Lung (tissue), 13 donors: ENCODE data around the gene PPP1R14B. TPM values are rescaled to one million over a fixed set of nuclear protein-coding genes. Genes with fewer than 3 reads are reported as not detected.

Source experiments
- ATAC-seq: fragments of 200-7000 bp; cut with Tn5 transposase; one replicate; pipeline ENCODE4 v1.9.1; 2020; ENCODE audit warnings: moderate number of reproducible peaks; ENCODE audit not compliant: insufficient read depth, low FRiP score
- DNase-seq, 3 donors: peaks; one replicate each; pipeline ENCODE4 v3.0.0-alpha.2; 2013 to 2017
- H3K27ac ChIP-seq, 2 donors: one replicate each; pipeline ENCODE4 v1.5.1; 2013; ENCODE audit warnings: mild to moderate bottlenecking in 2 of 2, moderate library complexity in 2 of 2, control low read depth in 1 of 2, inconsistent platforms in 1 of 2, low read depth in 1 of 2, low read length in 1 of 2
- H3K27me3 ChIP-seq, 3 donors: one replicate each; pipeline ENCODE4 v1.5.1; 2013; ENCODE audit warnings: low read length in 2 of 3; ENCODE audit not compliant: control insufficient read depth in 3 of 3, insufficient read depth in 3 of 3
- H3K36me3 ChIP-seq, 4 donors: one replicate each; pipeline ENCODE4 v1.5.1; 2013; ENCODE audit warnings: low read length in 4 of 4, mild to moderate bottlenecking in 1 of 4, moderate library complexity in 1 of 4; ENCODE audit not compliant: control insufficient read depth in 4 of 4, insufficient read depth in 4 of 4
- H3K4me1 ChIP-seq, 5 donors: one replicate each; pipeline ENCODE4 v1.5.1; 2013; ENCODE audit warnings: low read length in 5 of 5, mild to moderate bottlenecking in 2 of 5, moderate library complexity in 1 of 5; ENCODE audit not compliant: control insufficient read depth in 5 of 5, insufficient read depth in 5 of 5
- H3K4me3 ChIP-seq: one replicate; pipeline ENCODE4 v1.5.1; 2013; ENCODE audit warnings: mild to moderate bottlenecking, control low read depth, moderate library complexity
- H3K9ac ChIP-seq, 2 donors: one replicate each; pipeline ENCODE4 v1.5.1; 2013; ENCODE audit warnings: low read length in 2 of 2, control low read depth in 1 of 2; ENCODE audit not compliant: insufficient read depth in 1 of 2
- H3K9me3 ChIP-seq, 4 donors: one replicate each; pipeline ENCODE4 v1.5.1; 2013; ENCODE audit warnings: low read length in 3 of 4, mild to moderate bottlenecking in 1 of 4, moderate library complexity in 1 of 4; ENCODE audit not compliant: control insufficient read depth in 4 of 4, insufficient read depth in 3 of 4
- WGBS, 2 donors: extraction: QIAGEN DNeasy Blood & Tissue Kit; methylation state at CpG; one replicate each; pipeline ENCODE4 v1.1.7; 2013; 5-methylcytosine and 5-hydroxymethylcytosine counted together
- polyA plus RNA-seq, 2 donors: library from polyadenylated mRNA; stranded (reverse); fragments of 200-250 nt; gene quantifications; one replicate each; pipeline ENCODE4 v1.2.1, GENCODE V29; 2013
- small RNA-seq: library from RNA; depleted of rRNA; stranded (forward); fragments of <200 nt; gene quantifications from one replicate; pipeline ENCODE3, GENCODE V24; 2014; ENCODE audit warnings: low replicate concordance
- total RNA-seq, 2 donors: library from RNA; depleted of rRNA in 1 of 2; stranded (reverse); fragments of >200 nt in 1 of 2; gene quantifications; one replicate each; pipeline ENCODE4 v1.2.1, GENCODE V29; 2014 to 2021
- TF ChIP-seq, protein P1 (sequence below): IDR thresholded peaks from 2 replicates; pipeline ENCODE4 v1.5.1; 2012; ENCODE audit warnings: mild to moderate bottlenecking; ENCODE audit errors: control extremely low read depth, extremely low read depth
- donor health status: control.
- donor health status: control.
- donor health status: Bipolar disorder and iron deficiency.
- donor health status: healthy.
- donor health status: DM: yes; HTN: yes; CAD: no.

The PPP1R14B gene
- total and polyA plus RNA-seq, 4 donors = 28.2 to 241 (median 152) TPM

DNA sequence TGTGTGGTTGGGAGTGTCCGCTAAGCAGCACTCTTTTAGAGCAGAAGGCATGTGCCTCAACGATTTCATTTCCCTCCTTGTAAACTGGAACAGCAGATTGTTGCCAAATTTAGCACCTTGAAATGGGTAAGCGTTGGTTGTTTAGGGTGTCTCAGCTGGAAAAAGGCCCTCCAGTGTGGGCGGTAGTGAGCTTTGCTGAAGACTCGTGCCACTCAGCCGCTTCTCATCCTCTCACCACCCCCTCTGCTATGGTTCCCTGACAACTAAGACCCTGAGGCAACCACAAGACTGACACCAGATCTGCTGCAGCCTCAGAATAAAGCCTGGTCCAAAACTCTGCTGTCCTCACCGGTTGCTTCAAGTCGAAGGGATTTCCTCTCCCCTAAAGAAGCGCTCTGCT lies 50.1 kb downstream of the PPP1R14B start:
- no peak overlapping the region for H3K9ac ChIP-seq
- no peaks in the 10 kb centered on the region for H3K9me3 ChIP-seq
- WGBS, 2 donors = 80 to 89% methylated on average over 9 of the region's 9 CpGs
- H3K36me3 ChIP-seq = peaks cover 47 to 59% (median 57%) of the 10 kb centered on the region in 4 donors
- ATAC-seq (no peak), DNase-seq (no peak)
- H3K27me3 ChIP-seq = no peaks in the 10 kb centered on the region
- TF ChIP-seq, protein P1, sequence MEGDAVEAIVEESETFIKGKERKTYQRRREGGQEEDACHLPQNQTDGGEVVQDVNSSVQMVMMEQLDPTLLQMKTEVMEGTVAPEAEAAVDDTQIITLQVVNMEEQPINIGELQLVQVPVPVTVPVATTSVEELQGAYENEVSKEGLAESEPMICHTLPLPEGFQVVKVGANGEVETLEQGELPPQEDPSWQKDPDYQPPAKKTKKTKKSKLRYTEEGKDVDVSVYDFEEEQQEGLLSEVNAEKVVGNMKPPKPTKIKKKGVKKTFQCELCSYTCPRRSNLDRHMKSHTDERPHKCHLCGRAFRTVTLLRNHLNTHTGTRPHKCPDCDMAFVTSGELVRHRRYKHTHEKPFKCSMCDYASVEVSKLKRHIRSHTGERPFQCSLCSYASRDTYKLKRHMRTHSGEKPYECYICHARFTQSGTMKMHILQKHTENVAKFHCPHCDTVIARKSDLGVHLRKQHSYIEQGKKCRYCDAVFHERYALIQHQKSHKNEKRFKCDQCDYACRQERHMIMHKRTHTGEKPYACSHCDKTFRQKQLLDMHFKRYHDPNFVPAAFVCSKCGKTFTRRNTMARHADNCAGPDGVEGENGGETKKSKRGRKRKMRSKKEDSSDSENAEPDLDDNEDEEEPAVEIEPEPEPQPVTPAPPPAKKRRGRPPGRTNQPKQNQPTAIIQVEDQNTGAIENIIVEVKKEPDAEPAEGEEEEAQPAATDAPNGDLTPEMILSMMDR = no peak
- no peaks in the 10 kb centered on the region for H3K4me1 ChIP-seq
- H3K27ac ChIP-seq = no peak overlapping the region
- no peak overlapping the region for H3K4me3 ChIP-seq

Small RNAs within 50 kb of the gene (small RNA-seq; reads per million reads assigned to genes)
- gene RF00019 = not detected

Other genes with a start within 250 kb of the PPP1R14B start
- gene FLRT1, start 211.0 kb downstream of the PPP1R14B start, total RNA-seq = under 1 TPM; 0.18 to 0.34 TPM
- under 1 TPM; 0.02 to 0.06 TPM for gene FLRT1, start 211.0 kb downstream of the PPP1R14B start, polyA plus RNA-seq
- 10 to 100 TPM; 13.6 to 24.5 TPM for gene MACROD1, start 80.8 kb downstream of the PPP1R14B start, total RNA-seq
- gene MACROD1, start 80.8 kb downstream of the PPP1R14B start, polyA plus RNA-seq = 10 to 100 TPM in 1 of 2 donors, 1 to 10 TPM in 1; 9.9 to 70.0 TPM
- gene STIP1, start 60.8 kb downstream of the PPP1R14B start, total RNA-seq = 100 to 1,000 TPM; 107 to 122 TPM
- gene STIP1, start 60.8 kb downstream of the PPP1R14B start, polyA plus RNA-seq = 10 to 100 TPM; 75.9 to 82.1 TPM
- gene FERMT3, start 40.2 kb downstream of the PPP1R14B start, total RNA-seq = 100 to 1,000 TPM in 1 of 2 donors, 10 to 100 TPM in 1; 17.4 to 102 TPM
- gene FERMT3, start 40.2 kb downstream of the PPP1R14B start, polyA plus RNA-seq = 100 to 1,000 TPM in 1 of 2 donors, 10 to 100 TPM in 1; 67.3 to 182 TPM
- 10 to 100 TPM; 18.3 to 34.0 TPM for gene TRPT1, start 20.8 kb downstream of the PPP1R14B start, total RNA-seq
- 10 to 100 TPM; 34.6 to 62.5 TPM for gene TRPT1, start 20.8 kb downstream of the PPP1R14B start, polyA plus RNA-seq
- 10 to 100 TPM; 23.7 to 90.2 TPM for gene NUDT22, start 20.7 kb downstream of the PPP1R14B start, total RNA-seq
- 10 to 100 TPM; 62.0 to 67.8 TPM for gene NUDT22, start 20.7 kb downstream of the PPP1R14B start, polyA plus RNA-seq
- gene DNAJC4, start 16.4 kb downstream of the PPP1R14B start, total RNA-seq = 10 to 100 TPM; 22.7 to 34.1 TPM
- gene DNAJC4, start 16.4 kb downstream of the PPP1R14B start, polyA plus RNA-seq = 10 to 100 TPM; 34.6 to 58.4 TPM
- gene VEGFB, start 12.4 kb downstream of the PPP1R14B start, total RNA-seq = 100 to 1,000 TPM in 1 of 2 donors, 10 to 100 TPM in 1; 37.8 to 124 TPM
- 100 to 1,000 TPM in 1 of 2 donors, 10 to 100 TPM in 1; 43.7 to 115 TPM for gene VEGFB, start 12.4 kb downstream of the PPP1R14B start, polyA plus RNA-seq
- gene FKBP2, start 5.8 kb downstream of the PPP1R14B start, total RNA-seq = 10 to 100 TPM; 65.2 to 93.0 TPM
- gene FKBP2, start 5.8 kb downstream of the PPP1R14B start, polyA plus RNA-seq = 100 to 1,000 TPM; 207 to 397 TPM
- gene PLCB3, start 4.6 kb upstream of the PPP1R14B start, total RNA-seq = 10 to 100 TPM; 18.2 to 32.0 TPM
- gene PLCB3, start 4.6 kb upstream of the PPP1R14B start, polyA plus RNA-seq = 10 to 100 TPM; 15.0 to 17.1 TPM
- 10 to 100 TPM; 69.5 to 74.1 TPM for gene BAD, start 37.7 kb upstream of the PPP1R14B start, total RNA-seq
- 100 to 1,000 TPM in 1 of 2 donors, 10 to 100 TPM in 1; 77.0 to 127 TPM for gene BAD, start 37.7 kb upstream of the PPP1R14B start, polyA plus RNA-seq
- gene GPR137, start 38.9 kb upstream of the PPP1R14B start, total RNA-seq = 10 to 100 TPM; 14.5 to 59.1 TPM
- 10 to 100 TPM; 22.8 to 32.2 TPM for gene GPR137, start 38.9 kb upstream of the PPP1R14B start, polyA plus RNA-seq
- not detected for gene KCNK4, start 44.4 kb upstream of the PPP1R14B start, total RNA-seq
- gene KCNK4, start 44.4 kb upstream of the PPP1R14B start, polyA plus RNA-seq = under 1 TPM in 1 of 2 donors, not detected in 1; 0.09 TPM
- gene CATSPERZ, start 53.4 kb upstream of the PPP1R14B start, total RNA-seq = under 1 TPM in 1 of 2 donors, not detected in 1; 0.67 TPM
- gene CATSPERZ, start 53.4 kb upstream of the PPP1R14B start, polyA plus RNA-seq = under 1 TPM; 0.31 to 0.98 TPM
- gene ESRRA, start 58.6 kb upstream of the PPP1R14B start, total RNA-seq = 10 to 100 TPM; 10.8 to 78.3 TPM
- gene ESRRA, start 58.6 kb upstream of the PPP1R14B start, polyA plus RNA-seq = 10 to 100 TPM; 67.7 to 88.4 TPM
- 100 to 1,000 TPM; 154 to 173 TPM for gene TRMT112, start 70.6 kb upstream of the PPP1R14B start, total RNA-seq
- gene TRMT112, start 70.6 kb upstream of the PPP1R14B start, polyA plus RNA-seq = 100 to 1,000 TPM; 237 to 484 TPM
- gene PRDX5, start 71.2 kb upstream of the PPP1R14B start, total RNA-seq = 100 to 1,000 TPM; 165 to 306 TPM
- 100 to 1,000 TPM; 443 to 777 TPM for gene PRDX5, start 71.2 kb upstream of the PPP1R14B start, polyA plus RNA-seq
- 10 to 100 TPM; 13.6 to 32.7 TPM for gene CCDC88B, start 93.3 kb upstream of the PPP1R14B start, total RNA-seq
- 10 to 100 TPM; 54.2 to 56.8 TPM for gene CCDC88B, start 93.3 kb upstream of the PPP1R14B start, polyA plus RNA-seq
- gene RPS6KA4, start 112.2 kb upstream of the PPP1R14B start, total RNA-seq = 10 to 100 TPM; 25.3 to 53.8 TPM
- 10 to 100 TPM; 30.0 to 40.9 TPM for gene RPS6KA4, start 112.2 kb upstream of the PPP1R14B start, polyA plus RNA-seq